Measurements from ENCODE around the gene JMJD4.

DNA sequence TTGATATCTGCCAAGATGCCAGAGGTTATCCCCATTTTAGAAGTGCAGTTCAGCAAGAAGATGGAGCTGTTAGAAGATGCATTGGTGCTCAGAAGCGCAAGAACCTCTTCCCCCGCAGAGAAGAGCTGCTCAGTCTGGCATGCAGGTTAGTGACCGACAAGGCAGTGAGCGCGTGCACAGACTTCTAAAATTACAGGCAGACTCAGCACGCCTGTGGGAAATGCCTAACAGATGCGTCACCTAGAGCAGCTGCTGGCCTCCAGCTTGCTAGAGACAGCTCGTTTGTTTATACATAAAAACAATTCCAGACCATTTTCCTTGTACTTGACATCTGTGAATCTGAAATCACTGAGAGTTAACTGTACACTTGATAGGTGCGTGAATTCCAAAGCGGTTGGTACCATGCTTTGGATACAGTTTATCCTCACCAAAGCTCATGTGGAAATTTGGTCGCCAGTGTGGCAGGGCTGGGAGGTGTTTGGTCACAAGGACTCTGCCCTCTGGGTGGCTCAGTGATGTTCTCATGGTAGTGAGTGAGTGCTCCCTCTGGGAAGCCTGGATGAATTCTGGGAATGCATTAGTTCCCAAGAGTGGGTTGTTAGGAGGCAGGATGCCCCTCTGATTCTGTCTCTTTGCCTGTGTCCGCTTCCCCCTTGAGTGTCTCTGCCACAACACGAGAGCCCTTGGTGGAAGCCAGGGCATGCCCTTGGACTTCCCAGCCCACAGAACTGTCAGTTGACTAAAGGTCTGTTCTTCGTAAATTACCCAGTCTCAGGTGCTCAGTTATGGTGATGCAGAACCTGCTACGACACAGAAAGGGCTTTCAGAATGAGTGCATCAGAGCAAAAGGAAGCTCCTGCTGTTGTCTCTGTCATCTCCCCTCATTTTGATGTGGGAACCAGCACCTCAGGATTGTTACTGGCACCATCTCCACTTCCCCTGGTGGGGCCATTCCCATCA, 24.5 kb upstream of the JMJD4 start:
- TF ChIP-seq EZH2 (IDR thresholded peaks at IDR 0.05; ENCODE audit: low read length), result no peak
- TF ChIP-seq, protein P1, sequence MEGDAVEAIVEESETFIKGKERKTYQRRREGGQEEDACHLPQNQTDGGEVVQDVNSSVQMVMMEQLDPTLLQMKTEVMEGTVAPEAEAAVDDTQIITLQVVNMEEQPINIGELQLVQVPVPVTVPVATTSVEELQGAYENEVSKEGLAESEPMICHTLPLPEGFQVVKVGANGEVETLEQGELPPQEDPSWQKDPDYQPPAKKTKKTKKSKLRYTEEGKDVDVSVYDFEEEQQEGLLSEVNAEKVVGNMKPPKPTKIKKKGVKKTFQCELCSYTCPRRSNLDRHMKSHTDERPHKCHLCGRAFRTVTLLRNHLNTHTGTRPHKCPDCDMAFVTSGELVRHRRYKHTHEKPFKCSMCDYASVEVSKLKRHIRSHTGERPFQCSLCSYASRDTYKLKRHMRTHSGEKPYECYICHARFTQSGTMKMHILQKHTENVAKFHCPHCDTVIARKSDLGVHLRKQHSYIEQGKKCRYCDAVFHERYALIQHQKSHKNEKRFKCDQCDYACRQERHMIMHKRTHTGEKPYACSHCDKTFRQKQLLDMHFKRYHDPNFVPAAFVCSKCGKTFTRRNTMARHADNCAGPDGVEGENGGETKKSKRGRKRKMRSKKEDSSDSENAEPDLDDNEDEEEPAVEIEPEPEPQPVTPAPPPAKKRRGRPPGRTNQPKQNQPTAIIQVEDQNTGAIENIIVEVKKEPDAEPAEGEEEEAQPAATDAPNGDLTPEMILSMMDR (optimal IDR thresholded peaks at IDR 0.05 in 1 of 3, IDR thresholded peaks at IDR 0.05 in 1 of 3, conservative IDR thresholded peaks at IDR 0.05 in 1 of 3; ENCODE audit: extremely low read depth in 1 of 3, insufficient read depth in 2 of 3, low read length in 3 of 3), result no peak
